Trophoblast cell (in vitro differentiated cells and primary cell): ENCODE data around the gene KCNJ1.

Experiments used
- DNase-seq, 2 donors: peaks; one replicate each; pipeline ENCODE4 v3.0.0-alpha.2; 2016
- H2AFZ ChIP-seq: 2 replicates; pipeline ENCODE4 v1.6.1; 2013; ENCODE audit warnings: low read length, moderate library complexity, mild to moderate bottlenecking; ENCODE audit not compliant: insufficient read depth, poor library complexity
- H2AK5ac ChIP-seq: 2 replicates; pipeline ENCODE4 v1.6.1; 2013; ENCODE audit warnings: mild to moderate bottlenecking, low read length
- H2BK120ac ChIP-seq: 2 replicates; pipeline ENCODE4 v1.6.1; 2013; ENCODE audit warnings: low read length, mild to moderate bottlenecking, moderate library complexity; ENCODE audit not compliant: insufficient read depth, poor library complexity
- H2BK12ac ChIP-seq: 2 replicates; pipeline ENCODE4 v1.6.1; 2013; ENCODE audit warnings: mild to moderate bottlenecking, low read length, moderate library complexity
- H2BK5ac ChIP-seq: 2 replicates; pipeline ENCODE4 v1.6.1; 2013; ENCODE audit warnings: low read length, low read depth, moderate library complexity, mild to moderate bottlenecking; ENCODE audit not compliant: poor library complexity
- H3K14ac ChIP-seq: 2 replicates; pipeline ENCODE4 v1.6.1; 2013; ENCODE audit warnings: mild to moderate bottlenecking, low read length
- H3K18ac ChIP-seq: 2 replicates; pipeline ENCODE4 v1.6.1; 2013; ENCODE audit warnings: mild to moderate bottlenecking, low read length
- H3K23ac ChIP-seq: 2 replicates; pipeline ENCODE4 v1.6.1; 2013; ENCODE audit warnings: low read length
- H3K27ac ChIP-seq: 2 replicates; pipeline ENCODE4 v1.5.1; 2013; ENCODE audit warnings: low read depth, mild to moderate bottlenecking, inconsistent platforms, low read length, moderate library complexity
- H3K27me3 ChIP-seq: 2 replicates; pipeline ENCODE4 v1.6.1; 2013; ENCODE audit warnings: inconsistent platforms, mild to moderate bottlenecking, low read length, moderate library complexity; ENCODE audit not compliant: insufficient read depth
- H3K36me3 ChIP-seq, 2 experiments: 1 replicate in 1 of 2; 2 replicates in 1 of 2; pipeline ENCODE4 v1.6.1; 2013; ENCODE audit warnings: low read length in 2 of 2, mild to moderate bottlenecking in 2 of 2, moderate library complexity in 1 of 2; ENCODE audit not compliant: insufficient read depth in 2 of 2, control insufficient read depth in 1 of 2
- H3K4ac ChIP-seq: 2 replicates; pipeline ENCODE4 v1.6.1; 2013; ENCODE audit warnings: low read depth, mild to moderate bottlenecking, low read length, moderate library complexity
- H3K4me1 ChIP-seq, 2 experiments: 1 replicate in 1 of 2; 2 replicates in 1 of 2; pipeline ENCODE4 v1.6.1; 2013; ENCODE audit warnings: low read length in 2 of 2, mild to moderate bottlenecking in 2 of 2, moderate library complexity in 1 of 2; ENCODE audit not compliant: insufficient read depth in 2 of 2, control insufficient read depth in 1 of 2
- H3K4me2 ChIP-seq: 2 replicates; pipeline ENCODE4 v1.6.1; 2013; ENCODE audit warnings: inconsistent platforms, mild to moderate bottlenecking, low read length, moderate library complexity
- H3K4me3 ChIP-seq: 2 replicates; pipeline ENCODE4 v1.5.1; 2013; ENCODE audit warnings: mild to moderate bottlenecking, low read depth, low read length, inconsistent platforms
- H3K79me1 ChIP-seq: one replicate; pipeline ENCODE4 v1.6.1; 2013; ENCODE audit warnings: low read length
- H3K79me2 ChIP-seq: 2 replicates; pipeline ENCODE4 v1.6.1; 2013; ENCODE audit warnings: low read length, mild to moderate bottlenecking; ENCODE audit not compliant: control insufficient read depth, insufficient read depth, poor library complexity
- H3K9ac ChIP-seq: 2 replicates; pipeline ENCODE4 v1.6.1; 2013; ENCODE audit warnings: mild to moderate bottlenecking, low read length
- H3K9me3 ChIP-seq: 2 replicates; pipeline ENCODE4 v1.6.1; 2013; ENCODE audit warnings: low read depth, mild to moderate bottlenecking, control low read depth, inconsistent platforms, low read length; ENCODE audit not compliant: insufficient read depth
- H4K12ac ChIP-seq: 2 replicates; pipeline ENCODE4 v1.6.1; 2013; ENCODE audit warnings: low read depth, mild to moderate bottlenecking, low read length, moderate library complexity
- H4K8ac ChIP-seq: 2 replicates; pipeline ENCODE4 v1.6.1; 2013; ENCODE audit warnings: low read depth, mild to moderate bottlenecking, low read length, moderate library complexity
- H4K91ac ChIP-seq: one replicate; pipeline ENCODE4 v1.6.1; 2013; ENCODE audit warnings: low read depth, mild to moderate bottlenecking, low read length, moderate library complexity
- WGBS: extraction: QIAGEN DNeasy Blood & Tissue Kit; methylation state at CpG from one replicate; pipeline ENCODE4 v1.1.7; 2013; ENCODE audit warnings: missing lambda C conversion rate; ENCODE audit not compliant: insufficient read length, insufficient coverage; ENCODE audit errors: extremely low coverage; 5-methylcytosine and 5-hydroxymethylcytosine counted together

Gene KCNJ1

DNA sequence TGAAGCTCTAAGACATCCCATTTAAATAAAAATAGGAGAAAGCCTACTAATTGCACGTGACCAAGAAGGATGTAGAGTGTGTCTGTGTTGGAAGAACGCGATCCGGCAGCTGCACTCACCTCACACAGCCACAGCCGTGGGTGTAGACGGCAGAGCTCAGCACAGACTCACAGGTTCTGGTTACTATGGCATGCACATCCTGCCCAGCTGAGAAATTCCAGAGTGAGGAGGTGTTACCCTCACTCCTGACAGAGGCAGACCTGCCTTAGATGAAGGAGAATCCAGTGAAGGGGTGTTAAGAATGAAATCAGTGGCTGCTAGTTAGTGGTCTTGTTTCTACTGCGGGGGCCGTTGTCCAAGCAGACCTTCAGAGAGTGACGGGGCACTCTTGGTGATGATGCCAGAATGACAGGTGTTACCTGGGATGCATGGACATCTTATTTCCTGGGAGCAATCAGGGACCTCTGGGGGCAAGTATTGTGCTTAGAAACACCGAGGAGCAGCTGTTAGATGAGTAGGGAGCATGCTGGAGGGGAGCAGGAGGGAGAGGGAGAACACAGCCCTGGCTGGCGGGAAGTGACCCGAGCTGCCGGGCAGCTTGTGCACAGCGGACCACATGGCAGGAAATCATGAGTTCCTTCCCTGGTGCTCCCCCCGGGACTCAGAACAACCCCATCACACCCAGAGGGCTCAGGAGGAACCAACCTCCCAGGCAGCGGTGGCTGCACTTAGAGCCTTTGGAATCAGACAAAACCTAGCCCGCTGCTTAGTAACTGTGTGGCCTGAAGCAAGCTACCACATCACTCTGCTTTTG, 36.4 kb upstream of the KCNJ1 start:
- WGBS, result no CpG with 5 or more reads among the region's 17 CpGs
- Histone ChIP-seq H3K9ac (no peak overlapping the region), H3K79me2 (no peaks in the 10 kb centered on the region), H3K4me1 (peaks cover 6 to 14% of the 10 kb centered on the region in 2 experiments), H4K91ac (no peak overlapping the region), H3K9me3 (peaks cover 2% of the 10 kb centered on the region), H3K4ac (no peak overlapping the region), H3K36me3 (no peaks in the 10 kb centered on the region), H3K18ac (no peak overlapping the region), H4K12ac (no peak overlapping the region), H2BK5ac (no peak overlapping the region), H3K27ac (no peak overlapping the region), H3K4me3 (no peak overlapping the region), H2BK120ac (no peak overlapping the region), H3K27me3 (peaks cover 51% of the 10 kb centered on the region), H4K8ac (no peak overlapping the region), H3K14ac (no peak overlapping the region), H3K4me2 (peak overlapping the region; percentile 3), H3K79me1 (no peaks in the 10 kb centered on the region), H3K23ac (no peak overlapping the region), H2AK5ac (no peak overlapping the region), H2BK12ac (no peak overlapping the region), H2AFZ (no peak overlapping the region)
- DNase-seq, result peak in 1 of 2 donors; percentile 28

DNA sequence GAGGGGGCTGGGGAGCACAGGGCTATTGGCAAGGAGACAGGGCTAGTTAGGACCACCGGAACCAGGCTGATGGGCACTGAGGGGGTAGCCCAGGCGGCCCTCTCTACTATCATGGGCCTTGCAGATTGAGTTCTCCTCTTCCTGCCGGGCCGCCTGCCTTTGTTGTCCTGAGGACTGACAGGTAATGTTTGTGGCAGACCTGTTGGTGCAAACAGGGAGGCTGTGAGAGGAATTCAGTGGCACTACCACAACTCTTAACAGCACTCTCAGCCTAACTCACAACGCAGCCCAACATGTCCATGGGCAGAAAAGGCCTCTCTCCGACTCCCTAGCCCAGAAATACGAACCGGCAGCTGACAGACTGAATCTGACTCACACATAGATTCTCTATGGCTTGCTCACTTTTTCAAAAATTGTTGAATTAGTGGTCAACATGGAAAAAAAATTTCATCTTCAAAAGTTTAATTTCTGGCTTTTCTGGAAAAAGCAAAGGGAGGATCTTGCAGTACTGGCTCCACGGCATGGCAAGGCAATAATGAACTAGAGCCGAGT, 35.5 kb upstream of the KCNJ1 start:
- WGBS, result no CpG with 5 or more reads among the region's 10 CpGs
- H3K18ac ChIP-seq, result no peak overlapping the region

DNA sequence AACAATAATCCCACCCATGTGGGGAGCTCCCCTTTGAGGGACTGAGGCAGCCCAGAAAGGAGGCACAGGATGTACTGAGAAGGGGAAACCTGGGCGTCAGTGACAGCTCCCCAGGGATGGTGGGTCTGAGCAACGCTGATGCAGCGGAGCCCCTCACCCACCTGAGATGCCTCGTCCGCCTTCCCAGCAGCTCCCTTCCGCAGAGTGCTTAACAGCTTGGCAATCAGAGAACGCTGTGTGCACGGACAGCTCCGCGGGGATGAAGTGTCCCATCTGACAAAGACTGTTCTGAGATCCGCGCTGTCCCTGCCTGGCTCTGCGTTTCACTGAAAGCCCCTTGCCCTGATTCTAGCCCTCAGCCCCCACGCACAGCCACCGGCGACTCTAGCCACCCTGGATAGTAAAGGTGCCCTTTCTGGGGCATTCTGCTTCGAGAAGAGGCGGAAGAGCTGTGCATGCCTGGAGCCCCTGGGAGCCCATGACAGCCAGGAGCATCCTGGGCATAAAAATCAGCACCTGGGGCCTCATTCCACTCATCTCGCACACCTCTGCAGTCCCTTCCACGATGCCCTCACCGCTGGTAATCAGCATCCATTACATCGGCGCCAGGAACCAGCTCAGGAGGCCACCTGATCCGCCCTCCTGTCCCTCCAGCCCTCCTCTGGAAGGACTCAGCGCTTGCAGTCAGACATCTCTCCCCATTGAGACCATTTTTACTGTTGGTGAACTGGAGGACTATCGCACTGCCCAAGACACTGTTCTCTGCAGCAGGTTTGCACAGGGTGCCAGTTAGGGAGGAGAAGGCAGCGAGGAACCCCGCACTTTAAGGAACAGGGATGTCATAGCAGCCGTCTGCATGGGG, 34.8 kb upstream of the KCNJ1 start:
- H2BK12ac ChIP-seq, result no peak overlapping the region

More for the DNA sequence above, 35.5 kb upstream of the KCNJ1 start:
- Histone ChIP-seq H2BK120ac (no peak overlapping the region), H2BK5ac (no peak overlapping the region), H2BK12ac (no peak overlapping the region), H4K91ac (no peak overlapping the region), H3K9ac (no peak overlapping the region), H4K8ac (no peak overlapping the region), H2AFZ (no peak overlapping the region), H3K4me1 (peaks cover 6 to 14% of the 10 kb centered on the region in 2 experiments), H3K4me3 (no peak overlapping the region), H3K4ac (no peak overlapping the region), H3K79me2 (no peaks in the 10 kb centered on the region), H4K12ac (no peak overlapping the region), H3K9me3 (peaks cover 2% of the 10 kb centered on the region), H3K27me3 (peaks cover 51% of the 10 kb centered on the region), H3K27ac (no peak overlapping the region), H3K23ac (no peak overlapping the region), H2AK5ac (no peak overlapping the region), H3K4me2 (no peak overlapping the region), H3K36me3 (no peaks in the 10 kb centered on the region), H3K79me1 (no peaks in the 10 kb centered on the region), H3K14ac (no peak overlapping the region)
- DNase-seq, result peak; percentile 40 to 61

DNA sequence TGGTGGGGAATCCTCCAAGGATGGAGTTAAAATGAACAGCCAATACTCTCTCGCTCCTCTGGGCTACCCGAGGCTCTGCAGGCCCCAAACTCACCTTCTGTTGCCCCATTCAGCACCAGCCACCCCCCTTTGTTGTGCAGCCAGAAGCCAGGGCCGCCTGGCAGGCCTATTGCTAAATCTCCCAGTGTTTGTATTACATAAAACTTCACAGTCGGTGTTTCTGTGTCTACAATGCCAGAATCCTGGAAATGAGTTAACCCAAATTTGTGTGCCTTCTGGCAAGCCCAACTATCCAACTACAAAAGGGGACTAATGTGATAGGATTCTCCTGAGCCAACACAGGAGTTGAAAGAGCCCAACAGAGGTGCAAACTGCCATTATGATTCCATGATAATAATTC, 33.4 kb upstream of the KCNJ1 start:
- Histone ChIP-seq H3K23ac (no peak overlapping the region), H4K91ac (no peak overlapping the region), H3K79me2 (no peaks in the 10 kb centered on the region), H4K12ac (no peak overlapping the region), H3K9me3 (peaks cover 2% of the 10 kb centered on the region), H2AFZ (no peak overlapping the region), H3K27me3 (peaks cover 43% of the 10 kb centered on the region), H3K4me2 (no peak overlapping the region), H2BK5ac (no peak overlapping the region), H4K8ac (no peak overlapping the region), H3K4me1 (peaks cover 2 to 13% of the 10 kb centered on the region in 2 experiments), H3K27ac (no peak overlapping the region), H2BK12ac (no peak overlapping the region), H2BK120ac (no peak overlapping the region), H3K36me3 (no peaks in the 10 kb centered on the region), H3K18ac (no peak overlapping the region), H3K79me1 (no peaks in the 10 kb centered on the region), H3K4ac (no peak overlapping the region), H3K9ac (no peak overlapping the region), H3K4me3 (no peak overlapping the region), H2AK5ac (no peak overlapping the region), H3K14ac (no peak overlapping the region)
- no peak for DNase-seq
- WGBS, result no CpG with 5 or more reads among the region's 4 CpGs

More for the DNA sequence above, 34.8 kb upstream of the KCNJ1 start:
- Histone ChIP-seq H3K4me2 (no peak overlapping the region), H3K9ac (no peak overlapping the region), H2BK5ac (no peak overlapping the region), H3K79me1 (no peaks in the 10 kb centered on the region), H2AK5ac (no peak overlapping the region), H3K9me3 (peaks cover 2% of the 10 kb centered on the region), H4K91ac (no peak overlapping the region), H3K4ac (no peak overlapping the region), H4K8ac (no peak overlapping the region), H3K36me3 (no peaks in the 10 kb centered on the region), H3K79me2 (no peaks in the 10 kb centered on the region), H2AFZ (no peak overlapping the region), H2BK120ac (no peak overlapping the region), H3K4me1 (peaks cover 6 to 14% of the 10 kb centered on the region in 2 experiments), H3K4me3 (no peak overlapping the region), H4K12ac (no peak overlapping the region), H3K27ac (no peak overlapping the region), H3K23ac (no peak overlapping the region), H3K27me3 (peaks cover 51% of the 10 kb centered on the region), H3K18ac (no peak overlapping the region), H3K14ac (no peak overlapping the region)
- DNase-seq, result no peak
- no CpG with 5 or more reads among the region's 29 CpGs for WGBS
